Osteoblast (primary cell): ENCODE data around the gene ELOVL7. TPM values are rescaled to one million over a fixed set of nuclear protein-coding genes. Genes with fewer than 3 reads are reported as not detected.

Experiments used
- DNase-seq: peaks from one replicate; pipeline ENCODE4 v3.0.0; 2011; ENCODE audit warnings: low spot score, mixed read lengths; ENCODE audit not compliant: insufficient read length; ENCODE audit errors: missing footprints
- H2AFZ ChIP-seq: 2 replicates; pipeline ENCODE4 v1.6.0; 2011; ENCODE audit warnings: mild to moderate bottlenecking, low read length
- H3K27ac ChIP-seq: 2 replicates; pipeline ENCODE4 v1.5.1; 2011; ENCODE audit warnings: mild to moderate bottlenecking, low read depth, low read length, moderate library complexity
- H3K27me3 ChIP-seq: 2 replicates; pipeline ENCODE4 v1.6.0; 2012; ENCODE audit warnings: mild to moderate bottlenecking, control low read depth, inconsistent platforms, low read length, moderate library complexity; ENCODE audit not compliant: insufficient read depth
- H3K36me3 ChIP-seq: 2 replicates; pipeline ENCODE4 v1.5.1; 2011; ENCODE audit warnings: mild to moderate bottlenecking, low read length, control low read depth, moderate library complexity; ENCODE audit not compliant: insufficient read depth
- H3K4me1 ChIP-seq: 2 replicates; pipeline ENCODE4 v1.5.1; 2011; ENCODE audit warnings: mild to moderate bottlenecking, low read length, control low read depth, moderate library complexity; ENCODE audit not compliant: insufficient read depth
- H3K4me2 ChIP-seq: 2 replicates; pipeline ENCODE4 v1.6.0; 2011; ENCODE audit warnings: mild to moderate bottlenecking, low read length; ENCODE audit not compliant: insufficient read depth
- H3K4me3 ChIP-seq: fragments of 200-600 bp; sonication (generic); 3 replicates; pipeline ENCODE4 v1.5.1; 2012; ENCODE audit warnings: mild to moderate bottlenecking, low read length, inconsistent platforms; ENCODE audit not compliant: insufficient read depth
- H3K79me2 ChIP-seq: 2 replicates; pipeline ENCODE4 v1.6.0; 2012; ENCODE audit warnings: mild to moderate bottlenecking, low read length, control low read depth, inconsistent platforms; ENCODE audit not compliant: insufficient read depth
- H3K9me3 ChIP-seq: 2 replicates; pipeline ENCODE4 v1.5.1; 2011; ENCODE audit warnings: low read depth, low read length, control low read depth
- H4K20me1 ChIP-seq: 2 replicates; pipeline ENCODE4 v1.6.0; 2012; ENCODE audit warnings: mild to moderate bottlenecking, low read length, control low read depth; ENCODE audit not compliant: insufficient read depth
- total RNA-seq: library from RNA; depleted of rRNA; stranded (reverse); fragments of >200 nt; gene quantifications from 2 replicates; pipeline ENCODE4 v1.2.3, GENCODE V29; 2012
- TF ChIP-seq, protein P1 (sequence below): IDR thresholded peaks from 2 replicates; pipeline ENCODE4 v1.5.1; 2011; ENCODE audit warnings: mild to moderate bottlenecking, low read depth, low read length, moderate library complexity; ENCODE audit errors: extremely low read depth

ELOVL7 gene
- total RNA-seq, 1 donor, result under 0.01 TPM

DNA sequence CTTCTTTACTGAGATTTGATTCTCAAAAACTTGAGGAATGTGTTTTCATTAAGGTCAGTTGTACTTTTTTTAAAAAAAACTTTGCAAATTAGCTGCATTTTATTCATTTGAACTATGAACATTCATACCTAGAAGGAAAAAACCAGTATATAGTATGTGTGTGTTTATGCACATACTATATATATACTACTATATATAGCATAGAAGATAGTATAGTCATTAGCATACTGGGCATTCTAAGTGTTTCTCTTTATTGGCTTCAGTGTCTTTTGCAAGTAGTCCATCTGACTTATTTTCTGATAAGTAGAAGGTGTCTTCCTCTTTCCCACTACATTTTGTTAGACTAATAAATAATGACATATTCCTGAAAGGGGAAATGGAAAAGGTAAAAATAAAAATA lies 33.0 kb downstream of the ELOVL7 start:
- Histone ChIP-seq H3K4me1 (peaks cover 4% of the 10 kb centered on the region), H3K36me3 (no peaks in the 10 kb centered on the region), H2AFZ (no peak overlapping the region), H3K27ac (no peak overlapping the region), H4K20me1 (no peaks in the 10 kb centered on the region), H3K4me3 (no peak overlapping the region), H3K79me2 (no peaks in the 10 kb centered on the region), H3K9me3 (no peaks in the 10 kb centered on the region), H3K4me2 (no peak overlapping the region), H3K27me3 (no peaks in the 10 kb centered on the region)
- TF ChIP-seq, protein P1, sequence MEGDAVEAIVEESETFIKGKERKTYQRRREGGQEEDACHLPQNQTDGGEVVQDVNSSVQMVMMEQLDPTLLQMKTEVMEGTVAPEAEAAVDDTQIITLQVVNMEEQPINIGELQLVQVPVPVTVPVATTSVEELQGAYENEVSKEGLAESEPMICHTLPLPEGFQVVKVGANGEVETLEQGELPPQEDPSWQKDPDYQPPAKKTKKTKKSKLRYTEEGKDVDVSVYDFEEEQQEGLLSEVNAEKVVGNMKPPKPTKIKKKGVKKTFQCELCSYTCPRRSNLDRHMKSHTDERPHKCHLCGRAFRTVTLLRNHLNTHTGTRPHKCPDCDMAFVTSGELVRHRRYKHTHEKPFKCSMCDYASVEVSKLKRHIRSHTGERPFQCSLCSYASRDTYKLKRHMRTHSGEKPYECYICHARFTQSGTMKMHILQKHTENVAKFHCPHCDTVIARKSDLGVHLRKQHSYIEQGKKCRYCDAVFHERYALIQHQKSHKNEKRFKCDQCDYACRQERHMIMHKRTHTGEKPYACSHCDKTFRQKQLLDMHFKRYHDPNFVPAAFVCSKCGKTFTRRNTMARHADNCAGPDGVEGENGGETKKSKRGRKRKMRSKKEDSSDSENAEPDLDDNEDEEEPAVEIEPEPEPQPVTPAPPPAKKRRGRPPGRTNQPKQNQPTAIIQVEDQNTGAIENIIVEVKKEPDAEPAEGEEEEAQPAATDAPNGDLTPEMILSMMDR, result no peak
- DNase-seq, result no peak

DNA sequence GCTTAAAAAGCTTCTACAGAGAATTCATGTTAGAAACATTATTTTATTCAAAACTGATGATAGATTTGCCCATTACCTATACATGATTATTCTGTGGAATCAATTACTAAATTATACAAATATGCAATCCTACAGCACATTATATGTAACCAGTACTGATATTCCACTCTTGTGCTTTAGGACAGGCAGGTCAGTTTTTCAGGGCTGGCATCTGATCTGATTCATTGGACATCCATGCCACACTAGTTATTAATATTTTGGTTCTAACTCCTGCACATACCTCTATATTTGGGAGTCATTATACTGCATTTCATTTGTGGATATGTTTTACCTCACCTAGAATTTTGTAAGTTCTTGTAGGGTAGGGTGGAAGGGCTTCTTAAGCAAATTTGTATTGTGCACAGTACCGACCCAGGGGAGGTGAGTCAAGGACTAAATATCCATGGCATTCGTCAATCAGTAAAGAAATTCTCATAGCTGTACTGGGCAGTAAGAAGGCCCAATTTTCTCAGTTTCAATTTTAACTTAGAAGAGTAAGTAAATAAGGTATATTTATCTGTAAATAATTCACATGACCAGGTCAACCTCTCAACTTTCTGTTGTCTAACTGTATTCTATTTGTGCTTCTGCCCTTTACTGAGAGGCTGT lies 33.5 kb downstream of the ELOVL7 start:
- Histone ChIP-seq H2AFZ (no peak overlapping the region), H3K9me3 (no peaks in the 10 kb centered on the region), H3K4me3 (no peak overlapping the region), H3K27me3 (no peaks in the 10 kb centered on the region), H4K20me1 (no peaks in the 10 kb centered on the region), H3K4me1 (peaks cover 4% of the 10 kb centered on the region), H3K27ac (no peak overlapping the region), H3K79me2 (no peaks in the 10 kb centered on the region), H3K4me2 (no peak overlapping the region), H3K36me3 (no peaks in the 10 kb centered on the region)
- TF ChIP-seq, protein P1, result no peak
- peak; percentile 76 for DNase-seq

DNA sequence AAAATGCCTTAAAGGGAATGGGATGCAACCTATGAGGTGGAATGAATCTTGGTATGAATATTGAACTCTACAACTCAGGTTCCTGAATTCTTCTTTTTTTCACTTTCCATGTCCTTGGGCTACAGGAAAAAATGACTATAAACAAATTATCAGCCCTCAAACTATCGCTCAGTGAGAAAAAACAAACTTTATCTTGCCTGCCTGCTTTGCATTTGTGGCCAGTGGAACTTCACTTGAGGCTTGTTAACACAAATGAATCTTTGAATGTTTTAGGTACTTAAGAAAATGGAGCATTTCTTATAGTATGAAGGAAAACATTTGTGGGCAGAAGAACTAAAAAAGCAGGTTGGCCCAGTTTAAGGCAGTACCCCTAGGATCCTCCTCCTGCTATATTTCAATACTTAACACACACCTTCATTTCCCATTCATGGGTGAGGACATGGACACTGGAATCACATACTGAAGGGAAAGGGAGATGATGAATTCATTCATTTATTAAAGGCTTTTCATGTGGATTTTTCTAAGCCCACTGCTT lies 34.1 kb downstream of the ELOVL7 start:
- DNase-seq, result no peak
- no peaks in the 10 kb centered on the region for H3K9me3 ChIP-seq
- TF ChIP-seq, protein P1, result no peak

DNA sequence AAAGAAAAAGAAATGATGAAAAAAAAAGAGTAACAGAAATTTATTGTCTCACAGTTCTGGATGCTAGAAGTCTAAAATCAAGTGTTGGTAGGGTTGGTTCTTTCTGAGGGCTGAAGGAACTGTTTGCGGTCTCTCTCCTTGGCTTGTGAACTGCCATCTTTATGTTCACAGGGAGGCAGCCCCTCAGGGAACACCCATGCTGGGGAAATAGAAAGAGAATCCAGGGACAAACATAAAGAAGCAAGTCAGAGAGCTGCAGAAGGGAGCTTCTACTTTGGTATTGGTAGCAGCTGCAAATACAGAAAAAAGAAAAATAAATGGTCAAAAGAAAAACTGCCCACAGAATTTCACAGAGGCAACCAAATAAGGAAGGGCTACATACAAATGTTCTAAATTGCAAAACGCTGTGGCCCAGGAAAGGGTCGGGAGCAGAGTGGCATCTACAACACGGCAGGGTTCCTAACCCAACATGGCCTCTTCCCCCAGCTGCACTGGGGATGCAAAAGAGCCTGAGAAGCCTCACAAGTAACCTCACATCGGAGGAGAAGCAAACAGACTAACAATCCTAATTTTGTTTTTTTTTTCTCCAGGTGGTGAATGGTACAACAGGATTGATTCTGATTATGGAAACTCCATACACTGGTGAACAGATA lies 37.4 kb downstream of the ELOVL7 start:
- Histone ChIP-seq H4K20me1 (no peaks in the 10 kb centered on the region), H2AFZ (no peak overlapping the region), H3K4me3 (no peak overlapping the region), H3K4me1 (peaks cover 4% of the 10 kb centered on the region), H3K4me2 (no peak overlapping the region), H3K27me3 (no peaks in the 10 kb centered on the region), H3K27ac (no peak overlapping the region), H3K36me3 (no peaks in the 10 kb centered on the region), H3K9me3 (no peaks in the 10 kb centered on the region), H3K79me2 (no peaks in the 10 kb centered on the region)
- no peak for DNase-seq
- TF ChIP-seq, protein P1, result no peak

More for the DNA sequence above, 34.1 kb downstream of the ELOVL7 start:
- H3K4me2 ChIP-seq, result no peak overlapping the region
- no peak overlapping the region for H3K4me3 ChIP-seq
- H3K36me3 ChIP-seq, result no peaks in the 10 kb centered on the region
- H3K4me1 ChIP-seq, result peaks cover 4% of the 10 kb centered on the region
- H3K27me3 ChIP-seq, result no peaks in the 10 kb centered on the region
- H3K79me2 ChIP-seq, result no peaks in the 10 kb centered on the region
- no peak overlapping the region for H3K27ac ChIP-seq
- H4K20me1 ChIP-seq, result no peaks in the 10 kb centered on the region
- no peak overlapping the region for H2AFZ ChIP-seq
